ENCODE measurements around the gene SEPTIN2. TPM values are rescaled to one million over a fixed set of nuclear protein-coding genes. Genes with fewer than 3 reads are reported as not detected.
"Not testable (repeated sequence)": the region's sequence is repeated elsewhere in the genome, so short reads cannot be mapped to it uniquely, and the experiment has no call there.

SEPTIN2 gene
- 320 and 356 TPM in 2 replicates for polyA plus RNA-seq (2014; cell fraction: cytosol; rRNA removed)
- 330 and 417 TPM in 2 replicates for polyA plus RNA-seq (2014; cell fraction: nucleus; rRNA removed)

- DNase-seq (ENCODE audit: low spot score) = peak; percentile 65
Observed at GRCh38 chr2:241315879-241316631, at the start of gene SEPTIN2. TSS of gene SEPTIN2 (plus strand) at chr2:241315925. CDS start at chr2:241324233, 8,308 bp downstream.

- DNase-seq (ENCODE audit: low spot score) = no peak
Observed at GRCh38 chr2:241267249-241268067, 48.3 kb upstream of the SEPTIN2 start.

GRCh38 chr2:241268306-241268705 is 47.4 kb upstream of the SEPTIN2 start:
- no peak for DNase-seq (ENCODE audit: low spot score)

GRCh38 chr2:241268716-241269445 is 46.8 kb upstream of the SEPTIN2 start:
- no peak for DNase-seq (ENCODE audit: low spot score)

- DNase-seq (ENCODE audit: low spot score) = no peak
Observed at GRCh38 chr2:241269707-241270520, 45.8 kb upstream of the SEPTIN2 start.

GRCh38 chr2:241270531-241270930 is 45.2 kb upstream of the SEPTIN2 start:
- no peak for DNase-seq (ENCODE audit: low spot score)

- peak; percentile 52 for DNase-seq (ENCODE audit: low spot score)
Observed at GRCh38 chr2:241271706-241272302, 43.9 kb upstream of the SEPTIN2 start.

- DNase-seq (ENCODE audit: low spot score) = peak; percentile 41
Observed at GRCh38 chr2:241272303-241273209, 43.2 kb upstream of the SEPTIN2 start.

GRCh38 chr2:241273210-241274020 is 42.3 kb upstream of the SEPTIN2 start:
- DNase-seq (ENCODE audit: low spot score) = no peak

GRCh38 chr2:241274127-241274526 is 41.6 kb upstream of the SEPTIN2 start:
- no peak for DNase-seq (ENCODE audit: low spot score)

GRCh38 chr2:241275504-241275903 is 40.2 kb upstream of the SEPTIN2 start:
- DNase-seq (ENCODE audit: low spot score) = no peak

- DNase-seq (ENCODE audit: low spot score) = no peak
Observed at GRCh38 chr2:241275910-241276309, 39.8 kb upstream of the SEPTIN2 start.

- not testable (repeated sequence) for DNase-seq (ENCODE audit: low spot score)
Observed at GRCh38 chr2:241278306-241278705, 37.4 kb upstream of the SEPTIN2 start.

- DNase-seq (ENCODE audit: low spot score) = peak; percentile 34
Observed at GRCh38 chr2:241279413-241279812, 36.3 kb upstream of the SEPTIN2 start.

- DNase-seq (ENCODE audit: low spot score) = no peak
Observed at GRCh38 chr2:241279828-241280227, 35.9 kb upstream of the SEPTIN2 start.

GRCh38 chr2:241280291-241280690 is 35.4 kb upstream of the SEPTIN2 start:
- no peak for DNase-seq (ENCODE audit: low spot score)

GRCh38 chr2:241282555-241282954 is 33.2 kb upstream of the SEPTIN2 start:
- no peak for DNase-seq (ENCODE audit: low spot score)

GRCh38 chr2:241285596-241285995 is 30.1 kb upstream of the SEPTIN2 start:
- DNase-seq (ENCODE audit: low spot score) = no peak
